H1 (cell line): ENCODE data around the gene WEE1. TPM values are rescaled to one million over a fixed set of nuclear protein-coding genes. Genes with fewer than 3 reads are reported as not detected.

ENCODE experiments used
- CTCF ChIA-PET: fragments of 300-600 bp; sonication (Branson Sonifier 250); formaldehyde crosslinking; loops from one replicate; lab custom pipeline; 2021; ENCODE audit not compliant: partially characterized antibody; lab: Charles Lee
- POLR2A ChIA-PET: fragments of 300-600 bp; sonication (Branson Sonifier 250); formaldehyde crosslinking; loops from one replicate; lab custom pipeline; 2021; ENCODE audit warnings: inconsistent platforms; ENCODE audit not compliant: partially characterized antibody; lab: Charles Lee
- DNase-seq, 2 experiments: peaks; one replicate each; pipeline versions ENCODE4 v3.0.0 to v3.0.0-alpha.2; 2010 to 2022; ENCODE audit warnings: low spot score in 2 of 2, low read depth in 1 of 2, mixed read lengths in 1 of 2
- FAIRE-seq: peaks from 2 replicates; lab custom pipeline; 2011; peaks lifted over from hg19 to GRCh38; lab: Jason Lieb, UNC
- H2AFZ ChIP-seq: 2 replicates; pipeline ENCODE4 v1.8.1; 2012; ENCODE audit warnings: low read length, inconsistent platforms
- H2AK5ac ChIP-seq: 2 replicates; pipeline ENCODE4 v1.6.1; 2013; ENCODE audit warnings: low read depth, low read length
- H2BK120ac ChIP-seq: replicated peaks from 2 replicates; pipeline ENCODE3; 2013; ENCODE audit warnings: low read depth, low read length, inconsistent platforms
- H2BK12ac ChIP-seq: 2 replicates; pipeline ENCODE4 v1.6.1; 2013; ENCODE audit warnings: low read depth, low read length
- H2BK15ac ChIP-seq: 2 replicates; pipeline ENCODE4 v1.6.1; 2013; ENCODE audit warnings: low read length
- H2BK20ac ChIP-seq: 2 replicates; pipeline ENCODE4 v1.6.1; 2013; ENCODE audit warnings: low read length
- H2BK5ac ChIP-seq: 2 replicates; pipeline ENCODE4 v1.6.1; 2013; ENCODE audit warnings: low read depth, low read length
- H3K14ac ChIP-seq: 2 replicates; pipeline ENCODE4 v1.6.1; 2013; ENCODE audit warnings: inconsistent platforms; ENCODE audit not compliant: insufficient read length
- H3K18ac ChIP-seq: 2 replicates; pipeline ENCODE4 v1.6.1; 2013; ENCODE audit warnings: low read length; ENCODE audit errors: extremely low read depth
- H3K23ac ChIP-seq: 2 replicates; pipeline ENCODE4 v1.6.1; 2013; ENCODE audit warnings: inconsistent platforms; ENCODE audit not compliant: insufficient read length
- H3K23me2 ChIP-seq: 2 replicates; pipeline ENCODE4 v1.6.1; 2013; ENCODE audit warnings: low read depth, low read length
- H3K27ac ChIP-seq: 2 replicates; pipeline ENCODE4 v1.6.1; 2011; ENCODE audit warnings: low read depth, low read length, inconsistent platforms
- H3K27me3 ChIP-seq, 4 experiments: replicated peaks in 1 of 4; 1 replicate in 1 of 4; 2 replicates in 3 of 4; pipeline versions ENCODE4 v1.6.1 to v1.8.1; 2011 to 2013; ENCODE audit warnings: low read length in 3 of 4, mild to moderate bottlenecking in 3 of 4, inconsistent platforms in 2 of 4, mixed read lengths in 2 of 4, moderate library complexity in 1 of 4; ENCODE audit not compliant: control insufficient read depth in 3 of 4, insufficient read depth in 3 of 4; ENCODE audit errors: extremely low read depth in 1 of 4
- H3K36me3 ChIP-seq, 4 experiments: 2 replicates each; pipeline versions ENCODE4 v1.6.1 to v1.8.1; 2011 to 2013; ENCODE audit warnings: mild to moderate bottlenecking in 4 of 4, low read length in 3 of 4, moderate library complexity in 2 of 4, control low read depth in 1 of 4, inconsistent platforms in 1 of 4; ENCODE audit not compliant: insufficient read depth in 4 of 4, control insufficient read depth in 2 of 4
- H3K4ac ChIP-seq: replicated peaks from 2 replicates; pipeline ENCODE3; 2013; ENCODE audit warnings: low read length, low read depth, mixed read lengths, inconsistent platforms; ENCODE audit not compliant: insufficient read length
- H3K4me1 ChIP-seq, 4 experiments: replicated peaks in 1 of 4; 1 replicate in 1 of 4; 2 replicates in 3 of 4; pipeline versions ENCODE4 v1.6.1 to v1.8.1; 2011 to 2013; ENCODE audit warnings: low read length in 3 of 4, inconsistent platforms in 2 of 4, mixed read lengths in 1 of 4; ENCODE audit not compliant: insufficient read depth in 4 of 4, control insufficient read depth in 3 of 4
- H3K4me2 ChIP-seq, 2 experiments: 2 replicates each; pipeline versions ENCODE4 v1.6.1 to v1.8.1; 2011 to 2013; ENCODE audit warnings: low read depth in 2 of 2, low read length in 2 of 2, control low read depth in 1 of 2, inconsistent platforms in 1 of 2, mild to moderate bottlenecking in 1 of 2; ENCODE audit not compliant: insufficient read depth in 1 of 2
- H3K4me3 ChIP-seq, 4 experiments: fragments of 200-600, 300-600 bp in 1 of 4; sonication (generic), shearing (Covaris generic), sonication (Bioruptor Twin) in 1 of 4; 2 replicates each; pipeline versions ENCODE4 v1.5.1 to v1.8.1; 2011 to 2016; ENCODE audit warnings: low read length in 4 of 4, low read depth in 3 of 4, control low read depth in 2 of 4, inconsistent platforms in 2 of 4, mild to moderate bottlenecking in 2 of 4, mixed read lengths in 1 of 4, moderate library complexity in 1 of 4; ENCODE audit not compliant: insufficient read depth in 2 of 4; ENCODE audit errors: extremely low read depth in 1 of 4
- H3K56ac ChIP-seq: replicated peaks from 2 replicates; pipeline ENCODE3; 2013; ENCODE audit warnings: low read depth, mild to moderate bottlenecking, mixed read lengths, low read length, inconsistent platforms; ENCODE audit not compliant: insufficient read length
- H3K79me1 ChIP-seq: 2 replicates; pipeline ENCODE4 v1.6.1; 2013; ENCODE audit warnings: low read depth, low read length, control low read depth
- H3K79me2 ChIP-seq, 2 experiments: 2 replicates each; pipeline versions ENCODE4 v1.6.1 to v1.8.1; 2012 to 2013; ENCODE audit warnings: low read length in 2 of 2, mild to moderate bottlenecking in 2 of 2, inconsistent platforms in 1 of 2; ENCODE audit not compliant: insufficient read depth in 2 of 2, control insufficient read depth in 1 of 2
- H3K9ac ChIP-seq, 4 experiments: replicated peaks in 1 of 4; 1 replicate in 1 of 4; 2 replicates in 3 of 4; pipeline versions ENCODE4 v1.6.1 to v1.8.1; 2011 to 2013; ENCODE audit warnings: low read depth in 3 of 4, low read length in 3 of 4, control low read depth in 2 of 4, mild to moderate bottlenecking in 2 of 4, moderate library complexity in 2 of 4, inconsistent platforms in 1 of 4; ENCODE audit errors: extremely low read depth in 1 of 4
- H3K9me3 ChIP-seq, 2 experiments: 2 replicates each; pipeline versions ENCODE4 v1.6.1 to v1.8.1; 2012 to 2013; ENCODE audit warnings: mild to moderate bottlenecking in 2 of 2, moderate library complexity in 2 of 2, control low read depth in 1 of 2, inconsistent platforms in 1 of 2, low read depth in 1 of 2, low read length in 1 of 2, mixed read lengths in 1 of 2; ENCODE audit not compliant: insufficient read depth in 2 of 2
- H4K20me1 ChIP-seq, 2 experiments: replicated peaks in 1 of 2; 2 replicates each; pipeline versions ENCODE3 to v1.8.1; 2011 to 2013; ENCODE audit warnings: inconsistent platforms in 2 of 2, low read length in 2 of 2, mild to moderate bottlenecking in 1 of 2; ENCODE audit not compliant: insufficient read depth in 2 of 2, control insufficient read depth in 1 of 2
- H4K5ac ChIP-seq: 2 replicates; pipeline ENCODE4 v1.6.1; 2013; ENCODE audit warnings: low read length, low read depth, mixed read lengths, inconsistent platforms; ENCODE audit not compliant: insufficient read length
- H4K8ac ChIP-seq: 2 replicates; pipeline ENCODE4 v1.8.0; 2013; ENCODE audit warnings: mild to moderate bottlenecking, moderate library complexity, low read length, inconsistent platforms; ENCODE audit not compliant: insufficient read depth; ENCODE audit errors: extremely low read depth
- H4K91ac ChIP-seq: replicated peaks from 2 replicates; pipeline ENCODE3; 2013; ENCODE audit warnings: low read length, mixed read lengths, inconsistent platforms; ENCODE audit not compliant: insufficient read length
- WGBS, 2 experiments: shearing (Covaris generic) in 1 of 2; methylation state at CpG; one replicate each; pipeline versions ENCODE4 v1.1.6 to v1.1.7; 2013 to 2015; ENCODE audit warnings: low lambda C conversion rate in 2 of 2, mixed read lengths in 2 of 2, inconsistent platforms in 1 of 2, low coverage in 1 of 2, missing lambda C conversion rate in 1 of 2; ENCODE audit not compliant: insufficient replicate concordance in 2 of 2, insufficient coverage in 1 of 2, insufficient read length in 1 of 2; ENCODE audit errors: extremely low coverage in 1 of 2, missing lambda C conversion rate in 1 of 2; 5-methylcytosine and 5-hydroxymethylcytosine counted together
- polyA plus RNA-seq, 7 experiments: library from polyadenylated mRNA; depleted of rRNA in 3 of 7; stranded (reverse) in 5 of 7; unstranded in 2 of 7; fragments of >200 nt in 5 of 7; fragments of 200-250 nt in 2 of 7; gene quantifications; 1 replicate in 5 of 7; 2 replicates in 1 of 7; 4 replicates in 1 of 7; pipeline versions ENCODE4 v1.2.1 to v1.2.3, GENCODE V29; 2011 to 2013; ENCODE audit warnings: missing spikeins in 2 of 7, mixed read lengths in 2 of 7
- total RNA-seq: library from RNA; stranded (reverse); fragmentation: NEBNext Ultra II Directional; extraction: Animal tissue kit (Norgen Biotek cat#: 25700); gene quantifications from 2 replicates; pipeline ENCODE4 v1.2.1, GENCODE V29; 2021

Gene WEE1
- total and polyA plus RNA-seq, 2 of the 8 experiments (the other 6 are each of a cell fraction or from before 2014, with no cell fraction given), result 40.8 to 120 TPM

- ChIA-PET CTCF (interaction anchor here (0.6 to 9.7 kb wide), 5 partner anchors 11 to 761 kb away, joined by 3 to 130 read pairs (median 4); no protein-coding TSS in a partner anchor), POLR2A (interaction anchor here (1.1 kb wide), 1 partner anchor 145 kb away, joined by 3 read pairs; no protein-coding TSS in a partner anchor)
- no peak overlapping the region for H3K56ac ChIP-seq
- H4K20me1 ChIP-seq, result no peaks in the 10 kb centered on the region
- peak overlapping the region; percentile 81 for H2BK120ac ChIP-seq
- no peak overlapping the region for H3K4me3 ChIP-seq
- DNase-seq (peak in 1 of 2 experiments; percentile 28), FAIRE-seq (no peak)
- no peak overlapping the region for H3K4me2 ChIP-seq
- H3K79me1 ChIP-seq, result no peaks in the 10 kb centered on the region
- peak overlapping the region; percentile 17; the same call in 1 of the 2 replicates for H3K18ac ChIP-seq
- peaks cover 0 to 2% (median 0%) of the 10 kb centered on the region in 4 experiments; a peak in 3 of 7 replicates for H3K27me3 ChIP-seq
- peak overlapping the region; percentile 46; the same call in 1 of the 2 replicates for H2BK5ac ChIP-seq
- 96% methylated on average over 3 of the region's 3 CpGs; no CpG with 5 or more reads in 1 of the 2 experiments for WGBS, 2 experiments
- no peak overlapping the region for H3K27ac ChIP-seq
- no peak overlapping the region for H3K23ac ChIP-seq
- peak overlapping the region; percentile 13; the same call in 1 of the 2 replicates for H2BK12ac ChIP-seq
- no peak overlapping the region for H4K8ac ChIP-seq
- H3K4me1 ChIP-seq, result peaks cover 0 to 10% (median 5%) of the 10 kb centered on the region in 4 experiments; a peak in 6 of 7 replicates
- no peak overlapping the region for H4K5ac ChIP-seq
- peaks cover 7% of the 10 kb centered on the region; the same call in 1 of the 2 replicates for H3K23me2 ChIP-seq
- no peak overlapping the region for H3K9ac ChIP-seq
- peak overlapping the region; percentile 28; the same call in 1 of the 2 replicates for H2AK5ac ChIP-seq
- H2BK20ac ChIP-seq, result 0 out of 2 replicates have a peak overlapping the region, but pooled peaks have one; percentile 87
- H3K9me3 ChIP-seq, result no peaks in the 10 kb centered on the region
- H2AFZ ChIP-seq, result no peak overlapping the region
- no peak overlapping the region for H2BK15ac ChIP-seq
- no peak overlapping the region for H3K4ac ChIP-seq
- H3K79me2 ChIP-seq, result no peaks in the 10 kb centered on the region
- H3K14ac ChIP-seq, result no peak overlapping the region
- H3K36me3 ChIP-seq, result no peaks in the 10 kb centered on the region
- no peak overlapping the region for H4K91ac ChIP-seq
These were observed 36.4 kb downstream of the WEE1 start for GRCh38 chr11:9609841-9610240.
